Activated CD4-positive, alpha-beta T cell treated with anti-CD3 and anti-CD28 coated beads, Interleukin-2, amount 50 U/mL, for 48 hours (primary cell): ENCODE results near the gene NEU1.
"Not testable (repeated sequence)": the region's sequence is repeated elsewhere in the genome, so short reads cannot be mapped to it uniquely, and the experiment has no call there.

Experiments used
- DNase-seq, 2 experiments: peaks; one replicate each; pipeline ENCODE4 v3.0.0-alpha.2; 2020

Gene NEU1

GRCh38 chr6:31815025-31815838, 47.4 kb downstream of the NEU1 start, which contains the start of the genes HSPA1A and HSPA1L:
HSPA1A (plus strand) TSS chr6:31815543; CDS start chr6:31815757, 214 bp downstream.
HSPA1L (minus strand) TSS chr6:31815283; CDS start chr6:31811972, 3,311 bp downstream.
- DNase-seq = peak; percentile 70 to 79

- DNase-seq = peak; percentile 74 to 81
These were observed 48.0 kb downstream of the NEU1 start for GRCh38 chr6:31814677-31815024.

GRCh38 chr6:31813465-31813849, 49.2 kb downstream of the NEU1 start:
- no peak for DNase-seq

GRCh38 chr6:31811645-31812044, 51.0 kb downstream of the NEU1 start:
- DNase-seq = no peak

GRCh38 chr6:31808599-31808998, 54.0 kb downstream of the NEU1 start:
- DNase-seq = not testable (repeated sequence)
